ENCODE data around the gene MAGI1.
"Not testable (repeated sequence)": the region's sequence is repeated elsewhere in the genome, so short reads cannot be mapped to it uniquely, and the experiment has no call there.

Gene MAGI1

GRCh38 chr3:65578861-65579260 is 459.9 kb downstream of the MAGI1 start:
- DNase-seq (ENCODE audit: low spot score in 2 of 2) (no peak), ATAC-seq (no peak)
- H3K27ac Mint-ChIP-seq: no peak overlapping the region
- peaks cover 5% of the 10 kb centered on the region for H3K9me3 Mint-ChIP-seq
- no peak overlapping the region for H3K4me3 Mint-ChIP-seq
- H3K36me3 Mint-ChIP-seq: no peaks in the 10 kb centered on the region
- no peaks in the 10 kb centered on the region for H3K4me1 Mint-ChIP-seq

- no peak for ATAC-seq
Observed at GRCh38 chr3:65577843-65578430, 460.8 kb downstream of the MAGI1 start.

GRCh38 chr3:65576966-65577365 is 461.8 kb downstream of the MAGI1 start:
- no peak overlapping the region for H3K4me3 Mint-ChIP-seq
- no peaks in the 10 kb centered on the region for H3K4me1 Mint-ChIP-seq
- ATAC-seq (no peak), DNase-seq (ENCODE audit: low spot score in 2 of 2) (no peak)
- H3K36me3 Mint-ChIP-seq: no peaks in the 10 kb centered on the region
- peaks cover 8% of the 10 kb centered on the region for H3K9me3 Mint-ChIP-seq
- no peak overlapping the region for H3K27ac Mint-ChIP-seq

More at GRCh38 chr3:65577843-65578430, 460.8 kb downstream of the MAGI1 start:
- Mint-ChIP-seq H3K4me1 (no peaks in the 10 kb centered on the region), H3K9me3 (peaks cover 5% of the 10 kb centered on the region), H3K36me3 (no peaks in the 10 kb centered on the region), H3K27ac (no peak overlapping the region), H3K4me3 (no peak overlapping the region)
- DNase-seq (ENCODE audit: low spot score in 2 of 2): no peak

DNA sequence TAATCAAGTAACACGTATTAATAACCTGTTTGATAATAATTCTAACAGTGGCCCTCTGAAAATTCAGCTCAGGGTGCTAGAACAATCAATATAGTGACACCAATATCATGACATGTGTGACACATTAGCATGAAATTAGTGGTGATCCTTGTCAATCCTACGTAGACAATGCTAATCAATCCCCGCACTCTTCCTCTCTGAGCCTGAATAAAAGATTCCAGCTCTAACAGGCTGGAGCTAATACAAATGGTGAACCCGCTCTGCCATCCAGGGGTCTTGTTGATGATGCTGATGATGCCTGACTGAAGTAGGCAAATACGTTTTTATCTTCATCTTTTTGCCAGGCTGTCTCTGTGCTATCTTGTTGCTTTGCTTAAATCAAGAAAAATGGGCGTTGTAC is 462.5 kb downstream of the MAGI1 start:
- no peaks in the 10 kb centered on the region for H3K36me3 Mint-ChIP-seq
- H3K27ac Mint-ChIP-seq: no peak overlapping the region
- DNase-seq (ENCODE audit: low spot score in 2 of 2) (no peak), ATAC-seq (no peak)
- H3K9me3 Mint-ChIP-seq: peaks cover 6% of the 10 kb centered on the region
- H3K4me1 Mint-ChIP-seq: no peaks in the 10 kb centered on the region
- no peak overlapping the region for H3K4me3 Mint-ChIP-seq

DNA sequence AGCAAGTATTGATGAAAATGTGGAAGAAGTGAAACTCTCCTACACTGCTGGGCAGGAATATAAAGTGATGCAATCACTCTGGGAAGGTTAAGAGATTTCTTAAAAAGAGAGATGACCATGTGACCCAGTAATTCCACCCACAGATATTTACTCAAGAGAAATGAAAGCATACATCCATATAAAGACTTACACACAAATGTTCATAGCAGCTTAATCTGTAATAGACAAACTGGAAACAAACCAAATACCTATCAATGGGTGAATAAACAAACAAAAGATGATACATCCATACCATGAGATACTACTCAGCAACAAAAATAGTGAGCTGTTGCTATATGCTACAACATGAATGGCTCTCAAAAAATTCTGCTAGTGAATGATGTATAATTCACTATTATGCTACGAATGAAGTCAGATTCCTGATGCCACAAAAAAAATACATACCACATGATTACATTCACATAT is 463.3 kb downstream of the MAGI1 start:
- no peak for ATAC-seq
- H3K4me3 Mint-ChIP-seq: no peak overlapping the region
- H3K36me3 Mint-ChIP-seq: no peaks in the 10 kb centered on the region
- no peaks in the 10 kb centered on the region for H3K4me1 Mint-ChIP-seq
- DNase-seq (ENCODE audit: low spot score in 2 of 2): no peak
- peaks cover 6% of the 10 kb centered on the region for H3K9me3 Mint-ChIP-seq
- no peak overlapping the region for H3K27ac Mint-ChIP-seq

GRCh38 chr3:65573548-65574116 is 465.1 kb downstream of the MAGI1 start:
- no peak for DNase-seq (ENCODE audit: low spot score in 2 of 2)
- Mint-ChIP-seq H3K4me1 (no peaks in the 10 kb centered on the region), H3K27ac (no peak overlapping the region), H3K9me3 (peaks cover 6% of the 10 kb centered on the region), H3K4me3 (no peak overlapping the region), H3K36me3 (no peaks in the 10 kb centered on the region)
- ATAC-seq: no peak

GRCh38 chr3:65572175-65572777 is 466.4 kb downstream of the MAGI1 start:
- Mint-ChIP-seq H3K27ac (no peak overlapping the region), H3K4me3 (no peak overlapping the region), H3K36me3 (no peaks in the 10 kb centered on the region), H3K4me1 (no peaks in the 10 kb centered on the region), H3K9me3 (peaks cover 6% of the 10 kb centered on the region)
- DNase-seq (ENCODE audit: low spot score in 2 of 2): no peak
- no peak for ATAC-seq

GRCh38 chr3:65569845-65570405 is 468.8 kb downstream of the MAGI1 start:
- no peaks in the 10 kb centered on the region for H3K36me3 Mint-ChIP-seq
- H3K9me3 Mint-ChIP-seq: peaks cover 3% of the 10 kb centered on the region
- no peaks in the 10 kb centered on the region for H3K4me1 Mint-ChIP-seq
- ATAC-seq (no peak), DNase-seq (ENCODE audit: low spot score in 2 of 2) (no peak)
- H3K27ac Mint-ChIP-seq: no peak overlapping the region
- H3K4me3 Mint-ChIP-seq: no peak overlapping the region

GRCh38 chr3:65569129-65569528 is 469.6 kb downstream of the MAGI1 start:
- Mint-ChIP-seq H3K36me3 (no peaks in the 10 kb centered on the region), H3K9me3 (peaks cover 3% of the 10 kb centered on the region), H3K4me1 (no peaks in the 10 kb centered on the region), H3K4me3 (no peak overlapping the region), H3K27ac (no peak overlapping the region)
- DNase-seq (ENCODE audit: low spot score in 2 of 2) (no peak), ATAC-seq (no peak)

- H3K4me3 Mint-ChIP-seq: no peak overlapping the region
- peaks cover 3% of the 10 kb centered on the region for H3K9me3 Mint-ChIP-seq
- DNase-seq (ENCODE audit: low spot score in 2 of 2) (no peak), ATAC-seq (no peak)
- H3K27ac Mint-ChIP-seq: no peak overlapping the region
- H3K36me3 Mint-ChIP-seq: no peaks in the 10 kb centered on the region
- H3K4me1 Mint-ChIP-seq: no peaks in the 10 kb centered on the region
Observed at GRCh38 chr3:65568497-65568896, 470.2 kb downstream of the MAGI1 start.

DNA sequence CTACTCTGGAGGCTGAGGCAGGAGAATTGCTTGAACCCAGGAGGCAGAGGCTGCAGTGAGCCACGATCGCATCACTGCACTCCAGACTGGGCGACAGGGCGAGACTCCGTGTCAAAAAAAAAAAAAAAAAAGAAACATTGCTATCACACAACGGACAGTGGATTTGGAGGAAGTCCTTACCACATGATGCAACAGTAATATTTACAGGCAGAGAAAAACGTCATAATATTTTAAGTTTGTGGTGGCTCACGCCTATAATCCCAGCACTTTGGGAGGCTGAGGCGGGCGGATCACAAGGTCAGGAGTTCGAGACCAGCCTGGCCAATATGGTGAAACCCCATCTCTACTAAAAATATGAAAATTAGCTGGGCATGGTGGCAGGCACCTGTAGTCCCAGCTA is 473.0 kb downstream of the MAGI1 start:
- not testable (repeated sequence) for H3K4me1 Mint-ChIP-seq; H3K27ac Mint-ChIP-seq; H3K9me3 Mint-ChIP-seq; H3K36me3 Mint-ChIP-seq; H3K4me3 Mint-ChIP-seq; DNase-seq (ENCODE audit: low spot score in 2 of 2); ATAC-seq

- Mint-ChIP-seq H3K27ac (no peak overlapping the region), H3K36me3 (no peaks in the 10 kb centered on the region), H3K9me3 (no peaks in the 10 kb centered on the region), H3K4me1 (no peaks in the 10 kb centered on the region), H3K4me3 (no peak overlapping the region)
- ATAC-seq: no peak
- DNase-seq (ENCODE audit: low spot score in 2 of 2): no peak
Observed at GRCh38 chr3:65564483-65564882, 474.2 kb downstream of the MAGI1 start.

DNA sequence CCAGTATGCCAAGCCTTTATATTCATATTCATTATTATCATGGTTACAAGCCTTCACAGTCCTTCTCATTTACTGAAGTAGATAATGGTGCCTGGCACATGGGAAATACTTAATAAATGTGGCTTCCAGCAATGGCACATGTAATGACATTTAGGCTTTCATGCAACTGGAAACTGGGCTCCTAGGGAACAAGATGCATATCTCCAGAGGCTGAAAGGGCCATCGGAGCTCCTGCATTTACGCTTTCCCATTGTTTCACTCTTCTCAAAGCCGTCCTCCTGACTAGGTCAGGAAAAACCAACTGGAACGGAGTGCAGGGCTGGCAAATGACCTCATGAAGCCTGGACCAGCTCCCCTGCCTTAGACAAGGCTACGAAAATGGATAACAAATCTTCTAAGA is 474.9 kb downstream of the MAGI1 start:
- no peaks in the 10 kb centered on the region for H3K4me1 Mint-ChIP-seq
- DNase-seq (ENCODE audit: low spot score in 2 of 2) (no peak), ATAC-seq (no peak)
- no peaks in the 10 kb centered on the region for H3K36me3 Mint-ChIP-seq
- H3K9me3 Mint-ChIP-seq: no peaks in the 10 kb centered on the region
- no peak overlapping the region for H3K4me3 Mint-ChIP-seq
- H3K27ac Mint-ChIP-seq: no peak overlapping the region

GRCh38 chr3:65562447-65562846 is 476.3 kb downstream of the MAGI1 start:
- Mint-ChIP-seq H3K9me3 (no peaks in the 10 kb centered on the region), H3K27ac (no peak overlapping the region), H3K36me3 (no peaks in the 10 kb centered on the region), H3K4me3 (no peak overlapping the region), H3K4me1 (no peaks in the 10 kb centered on the region)
- DNase-seq (ENCODE audit: low spot score in 2 of 2) (no peak), ATAC-seq (no peak)

GRCh38 chr3:65561617-65562016 is 477.1 kb downstream of the MAGI1 start:
- no peaks in the 10 kb centered on the region for H3K9me3 Mint-ChIP-seq
- ATAC-seq: no peak
- DNase-seq (ENCODE audit: low spot score in 2 of 2): no peak
- H3K27ac Mint-ChIP-seq: no peak overlapping the region
- no peaks in the 10 kb centered on the region for H3K36me3 Mint-ChIP-seq
- no peaks in the 10 kb centered on the region for H3K4me1 Mint-ChIP-seq
- no peak overlapping the region for H3K4me3 Mint-ChIP-seq

GRCh38 chr3:65560901-65561300 is 477.8 kb downstream of the MAGI1 start:
- Mint-ChIP-seq H3K9me3 (no peaks in the 10 kb centered on the region), H3K4me1 (no peaks in the 10 kb centered on the region), H3K36me3 (no peaks in the 10 kb centered on the region), H3K4me3 (no peak overlapping the region), H3K27ac (no peak overlapping the region)
- DNase-seq (ENCODE audit: low spot score in 2 of 2) (no peak), ATAC-seq (no peak)
